GM18873 (cell line): ENCODE data around the gene SPSB1.
"Not testable (repeated sequence)": the region's sequence is repeated elsewhere in the genome, so short reads cannot be mapped to it uniquely, and the experiment has no call there.

Experiments used
- ATAC-seq: cut with Tn5 transposase; IDR thresholded peaks from one replicate; pipeline ENCODE4 v1.9.1; 2021; ENCODE audit warnings: mild to moderate bottlenecking, moderate library complexity, moderate number of reproducible peaks; ENCODE audit not compliant: unreplicated experiment, low FRiP score

The SPSB1 gene

DNA sequence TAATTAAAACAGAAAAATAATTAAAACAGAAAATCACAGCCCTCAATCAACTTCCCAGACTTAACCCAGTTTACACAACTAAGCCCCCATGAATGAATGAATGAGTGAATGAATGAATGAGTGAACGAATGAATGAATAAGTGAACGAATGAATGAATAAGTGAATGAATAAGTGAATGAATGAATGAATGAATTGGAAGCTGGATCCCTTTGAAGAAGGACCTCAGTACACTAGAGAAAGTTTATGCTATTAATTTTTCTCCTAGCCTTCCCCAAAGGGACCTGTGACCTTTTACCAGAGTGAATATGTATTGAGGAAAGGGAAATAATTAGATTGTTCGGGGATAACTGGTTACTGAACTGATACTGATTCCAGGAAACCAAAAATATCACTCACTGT is 5.6 kb downstream of the SPSB1 start:
- ATAC-seq: no peak

DNA sequence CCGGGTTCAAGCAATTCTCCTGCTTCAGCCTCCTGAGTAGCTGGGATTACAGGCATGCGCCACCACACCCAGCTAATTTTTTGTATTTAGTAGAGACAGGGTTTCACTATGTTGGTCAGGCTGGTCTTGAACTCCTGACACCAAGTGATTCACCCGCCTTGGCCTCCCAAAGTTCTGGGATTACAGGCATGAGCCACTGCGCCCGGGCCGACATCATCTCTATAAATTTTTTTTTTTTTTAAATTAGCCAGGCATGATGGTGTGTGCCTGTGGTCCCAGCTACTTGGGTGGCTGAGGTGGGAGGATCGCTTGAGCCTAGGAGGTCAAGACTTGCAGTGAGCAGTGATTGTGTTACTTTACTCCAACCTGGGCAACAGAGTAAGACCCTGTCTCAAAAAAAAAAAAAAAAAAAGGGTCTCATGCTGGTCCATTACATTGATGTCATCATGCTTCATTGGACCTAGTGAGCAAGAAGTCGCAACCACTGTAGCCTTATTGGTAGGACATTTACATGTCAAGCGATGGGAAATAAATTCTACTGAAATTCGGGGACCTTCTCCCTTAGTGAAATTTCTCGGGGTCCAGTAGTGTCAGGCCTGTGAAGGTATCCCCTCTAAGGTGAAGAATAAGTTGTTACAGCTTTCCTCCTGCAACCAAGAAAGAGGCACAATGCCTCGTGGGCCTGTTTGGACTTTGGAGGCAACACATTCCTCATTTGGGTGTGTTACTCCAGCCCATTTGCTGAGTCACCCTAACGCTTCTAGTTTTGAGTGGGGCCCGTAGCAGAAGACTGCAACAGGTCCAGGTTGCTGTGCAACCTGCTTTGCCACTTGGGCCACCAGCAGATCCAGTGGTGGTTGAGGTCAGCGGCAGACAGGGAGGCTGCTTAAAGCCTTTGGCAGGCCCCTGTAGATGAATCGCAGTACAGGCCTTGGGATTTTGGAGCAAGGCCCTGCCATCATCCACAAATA is 7.2 kb downstream of the SPSB1 start:
- not testable (repeated sequence) for ATAC-seq

GRCh38 chr1:9300573-9300972 is 7.9 kb downstream of the SPSB1 start:
- ATAC-seq: no peak

DNA sequence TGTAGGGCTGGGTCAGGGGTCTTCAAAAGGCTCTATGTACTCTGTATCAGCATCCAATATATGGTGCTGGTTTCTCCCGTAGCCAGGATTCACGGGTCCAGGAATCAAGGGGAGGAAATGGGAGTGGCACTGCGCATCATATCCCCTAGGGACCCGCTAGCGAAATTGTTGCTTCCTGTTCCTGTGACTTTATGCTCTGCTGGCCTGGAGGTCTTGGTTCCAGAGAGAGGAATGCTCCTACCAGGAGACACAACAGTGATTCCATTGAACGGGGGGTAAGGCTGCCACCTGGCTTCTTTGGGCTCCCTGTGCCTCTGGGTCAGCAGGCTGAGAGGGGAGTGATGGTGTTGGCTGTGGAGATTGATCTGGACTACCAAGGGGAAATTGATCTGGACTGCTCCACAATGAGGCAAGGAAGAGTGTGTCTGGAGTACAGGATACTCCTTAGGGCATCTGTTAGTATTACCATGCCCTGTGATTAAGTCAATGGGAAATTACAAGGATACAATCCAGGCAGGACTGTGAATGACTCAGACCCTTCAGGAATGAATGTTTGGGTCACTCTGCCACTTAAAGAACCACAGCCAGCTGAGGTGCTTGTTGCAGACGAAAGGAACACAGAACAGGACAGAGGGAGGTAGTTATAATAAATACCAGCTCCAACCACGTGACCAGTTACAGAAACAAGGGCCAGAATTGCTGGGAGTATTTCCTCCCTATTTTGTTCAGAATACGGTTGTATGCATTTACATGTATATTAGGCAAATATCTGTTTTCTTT is 10.2 kb downstream of the SPSB1 start:
- no peak for ATAC-seq

DNA sequence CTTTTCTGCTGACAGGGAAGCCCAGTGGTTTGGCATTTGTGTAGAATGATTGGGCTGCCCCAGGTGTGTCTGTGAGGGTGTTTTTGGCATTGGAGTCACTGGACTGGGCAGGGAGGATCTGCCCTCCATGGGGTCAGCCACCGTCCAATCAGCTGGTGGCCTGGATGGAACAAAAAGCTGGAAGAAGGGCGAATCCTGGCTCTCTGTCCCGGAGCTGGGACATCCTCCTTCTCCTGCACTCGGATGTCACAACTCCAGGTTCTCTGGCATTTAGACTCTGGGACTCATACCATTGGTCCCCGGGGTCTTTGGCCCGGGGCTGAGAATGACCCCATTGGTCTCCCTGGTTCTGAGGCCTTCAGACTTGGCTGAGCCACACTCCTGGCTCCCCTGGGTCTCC is 11.2 kb downstream of the SPSB1 start:
- no peak for ATAC-seq

GRCh38 chr1:9305216-9305615 is 12.5 kb downstream of the SPSB1 start:
- ATAC-seq: no peak

GRCh38 chr1:9306006-9306405 is 13.3 kb downstream of the SPSB1 start:
- no peak for ATAC-seq

DNA sequence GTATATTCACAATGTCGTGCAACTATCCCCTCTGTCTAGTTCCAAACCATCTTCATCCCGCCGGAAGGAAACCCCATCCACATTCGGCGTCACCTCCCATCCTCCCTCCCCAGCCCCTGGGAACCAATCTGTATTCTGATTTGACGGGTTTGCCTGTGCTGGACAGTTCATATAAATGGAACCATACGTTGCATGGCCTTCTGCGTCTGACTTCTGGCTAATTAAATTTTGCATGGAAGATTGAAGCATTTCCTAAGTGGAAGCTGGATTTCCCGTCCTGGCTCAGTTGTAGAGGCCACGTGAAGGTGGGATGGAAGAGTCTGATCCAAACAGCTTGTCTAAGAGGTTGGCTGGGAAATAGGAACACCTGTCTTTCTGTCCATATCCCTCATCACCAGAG is 14.6 kb downstream of the SPSB1 start:
- ATAC-seq: no peak

- no peak for ATAC-seq
Measured at GRCh38 chr1:9308236-9308785, 15.6 kb downstream of the SPSB1 start.

DNA sequence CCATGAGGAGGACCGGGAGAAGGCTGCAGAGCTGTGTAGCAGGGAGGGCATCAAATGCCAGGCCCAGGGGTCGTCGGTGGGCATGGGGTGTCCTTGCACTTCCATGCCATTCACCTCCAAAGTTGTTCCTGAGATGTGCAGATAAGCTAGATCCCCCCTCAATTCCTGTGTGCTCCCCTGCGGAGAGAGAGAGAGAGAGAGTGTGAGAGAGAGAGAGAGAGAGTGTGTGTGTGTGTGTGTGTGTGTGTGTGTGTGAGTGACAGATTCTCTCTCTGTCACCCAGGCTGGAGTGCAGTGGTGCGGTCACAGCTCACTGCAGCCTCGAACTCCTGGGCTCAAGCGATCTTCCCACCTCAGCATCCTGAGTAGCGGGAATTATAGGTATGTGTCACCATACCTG is 16.4 kb downstream of the SPSB1 start:
- no peak for ATAC-seq

DNA sequence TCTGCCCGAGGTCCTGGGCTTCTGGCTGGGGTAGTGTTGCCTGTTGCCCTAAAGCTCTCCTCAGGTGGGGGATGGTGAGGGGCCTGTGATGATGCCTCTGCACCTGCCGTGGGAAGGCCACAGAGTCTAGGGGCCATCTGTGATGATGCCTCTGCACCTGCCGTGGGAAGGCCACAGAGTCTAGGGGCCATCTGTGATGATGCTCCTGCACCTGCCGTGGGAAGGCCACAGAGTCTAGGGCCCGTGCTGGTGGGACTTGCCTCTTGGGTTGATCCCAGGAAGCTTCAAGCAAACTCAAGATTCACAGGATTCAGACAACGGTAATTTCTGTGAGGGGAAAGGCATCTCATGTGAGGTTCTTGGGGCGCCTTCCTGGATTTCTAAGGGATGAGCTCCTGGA is 17.3 kb downstream of the SPSB1 start:
- ATAC-seq: no peak

- ATAC-seq: no peak
Measured at GRCh38 chr1:9311029-9311428, 18.3 kb downstream of the SPSB1 start.

- ATAC-seq: no peak
Measured at GRCh38 chr1:9311479-9311878, 18.8 kb downstream of the SPSB1 start.

GRCh38 chr1:9312168-9312720 is 19.6 kb downstream of the SPSB1 start:
- no peak for ATAC-seq

- ATAC-seq: no peak
Measured at GRCh38 chr1:9313576-9313975, 20.9 kb downstream of the SPSB1 start.

GRCh38 chr1:9314111-9314510 is 21.4 kb downstream of the SPSB1 start:
- no peak for ATAC-seq

DNA sequence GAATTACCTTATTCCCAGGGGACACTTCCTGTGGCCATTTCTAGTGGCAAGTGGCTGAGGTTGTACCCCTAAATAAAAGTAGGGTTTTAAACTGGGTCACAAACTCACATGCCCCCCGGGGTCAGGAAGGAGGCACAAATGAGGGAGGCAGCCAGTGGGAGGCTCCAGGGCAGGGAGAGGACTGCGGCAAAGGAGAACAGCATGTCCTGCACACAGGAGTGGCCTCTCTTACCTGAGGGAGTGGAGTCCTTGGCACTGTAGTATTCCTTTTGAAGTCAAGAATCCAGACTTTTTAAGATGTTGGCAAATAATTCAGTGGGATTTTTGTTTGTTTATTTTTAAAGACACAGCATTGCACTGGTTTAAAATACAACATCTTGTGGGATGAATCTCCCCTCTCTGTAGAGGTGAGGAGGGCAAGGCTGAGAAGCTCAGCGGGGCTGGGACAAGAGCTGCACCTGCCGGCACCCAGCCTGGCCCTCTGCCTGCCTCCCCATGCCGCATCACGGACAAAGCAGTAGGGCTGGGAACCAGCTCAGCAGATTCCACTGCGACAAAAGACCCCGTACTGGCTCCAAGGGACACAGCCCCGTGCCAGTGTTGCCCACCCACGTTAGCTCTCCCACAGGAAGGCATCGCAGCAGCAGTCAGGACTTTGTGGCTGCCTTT is 22.2 kb downstream of the SPSB1 start:
- ATAC-seq: no peak

- no peak for ATAC-seq
Measured at GRCh38 chr1:9315411-9316079, 22.9 kb downstream of the SPSB1 start.

GRCh38 chr1:9316080-9316444 is 23.4 kb downstream of the SPSB1 start:
- no peak for ATAC-seq

DNA sequence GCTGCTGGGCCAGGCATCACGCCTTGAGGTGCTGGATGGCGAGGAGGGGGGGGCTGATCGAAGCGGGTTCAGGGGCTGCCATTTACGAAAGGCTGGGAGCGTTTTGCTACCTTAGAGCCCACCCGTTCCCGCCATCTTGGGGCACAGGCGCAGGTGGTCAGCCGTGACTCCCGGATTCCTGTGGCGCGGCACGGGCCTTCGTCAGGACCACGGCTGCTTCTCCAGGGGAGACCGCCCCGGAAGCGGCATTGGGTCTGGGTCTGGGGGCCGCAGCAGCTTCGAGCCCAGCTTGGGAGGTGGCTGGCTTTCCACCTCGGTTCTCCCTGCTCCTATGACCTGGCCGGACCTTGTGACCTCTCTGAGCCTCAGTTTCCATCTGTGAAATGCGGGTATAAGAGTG is 23.8 kb downstream of the SPSB1 start:
- ATAC-seq: no peak
